SH-SY5Y (cell line): ENCODE measurements around the gene UPK3A.

Experiments used
- GATA2 ChIP-seq: IDR thresholded peaks from 2 replicates; pipeline ENCODE4 v1.6.1; 2011; ENCODE audit warnings: mild to moderate bottlenecking, low read depth, low read length
- GATA3 ChIP-seq: IDR thresholded peaks from 2 replicates; pipeline ENCODE4 v1.6.1; 2011; ENCODE audit warnings: low read depth, mild to moderate bottlenecking, low read length, moderate library complexity

DNA sequence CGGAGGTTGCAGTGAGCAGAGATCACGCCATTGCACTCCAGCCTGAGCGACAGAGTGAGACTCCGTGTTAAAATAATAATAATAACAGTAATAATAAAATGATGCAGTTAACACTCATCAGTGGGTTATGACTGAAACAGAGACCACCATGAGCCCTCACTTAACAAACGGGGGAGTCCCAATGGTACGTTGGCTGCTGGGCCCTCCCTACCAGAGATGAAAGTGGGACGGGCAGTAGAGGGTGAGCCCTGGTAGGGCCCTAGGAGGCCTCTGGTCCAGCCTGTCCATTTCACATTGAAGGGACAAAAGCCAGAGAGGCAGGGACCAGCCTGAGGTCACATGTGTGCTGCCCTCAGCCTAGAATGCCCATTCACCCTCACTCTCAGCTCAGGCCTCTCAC is 30.4 kb upstream of the UPK3A start:
- TF ChIP-seq GATA2 (no peak), GATA3 (no peak)
